Lower lobe of right lung (tissue), 2 donors: ENCODE results near the gene CEBPB. TPM values are rescaled to one million over a fixed set of nuclear protein-coding genes. Genes with fewer than 3 reads are reported as not detected.

Source experiments
- ATAC-seq, 2 donors: fragments of 200-7000 bp; cut with Tn5 transposase; one replicate each; pipeline ENCODE4 v1.9.1; 2020 to 2022; ENCODE audit warnings: mild to moderate bottlenecking in 2 of 2, moderate library complexity in 2 of 2
- DNase-seq: peaks from one replicate; pipeline ENCODE4 v3.0.0-alpha.2; 2020
- H3K27ac ChIP-seq: fragments of 200-600 bp; one replicate; pipeline ENCODE4 v1.8.0; 2022
- H3K27me3 ChIP-seq: fragments of 200-600 bp; one replicate; pipeline ENCODE4 v1.8.0; 2022; ENCODE audit warnings: low read depth
- H3K36me3 ChIP-seq: fragments of 200-600 bp; one replicate; pipeline ENCODE4 v1.8.0; 2022; ENCODE audit warnings: mild to moderate bottlenecking
- H3K4me1 ChIP-seq: fragments of 200-600 bp; one replicate; pipeline ENCODE4 v1.8.0; 2022
- H3K4me3 ChIP-seq: fragments of 200-600 bp; one replicate; pipeline ENCODE4 v1.8.0; 2022; ENCODE audit warnings: mild to moderate bottlenecking
- H3K9me3 ChIP-seq: fragments of 200-600 bp; one replicate; pipeline ENCODE4 v1.8.0; 2022
- intact Hi-C: fragments of 100-400 bp; cut with DNase I; formaldehyde crosslinking; loops from one replicate; pipeline ENCODE4 v1.11.0; 2022
- total RNA-seq: library from RNA; stranded (reverse); fragmentation: NEBNext Ultra II Directional; extraction: Animal tissue kit (Norgen Biotek cat#: 25700); gene quantifications from one replicate; pipeline ENCODE4 v1.2.1, GENCODE V29; 2021
- TF ChIP-seq, protein P1 (sequence below): fragments of 200-600 bp; IDR thresholded peaks from one replicate; pipeline ENCODE4 v1.8.0; 2022; ENCODE audit warnings: antibody characterized with exemption, mild to moderate bottlenecking
- donor health status: DM: no; HTN: yes; CAD: no; lungs with severe emphysema.

CEBPB gene
- total RNA-seq, 1 donor from 2014 or later: 326 TPM

DNA sequence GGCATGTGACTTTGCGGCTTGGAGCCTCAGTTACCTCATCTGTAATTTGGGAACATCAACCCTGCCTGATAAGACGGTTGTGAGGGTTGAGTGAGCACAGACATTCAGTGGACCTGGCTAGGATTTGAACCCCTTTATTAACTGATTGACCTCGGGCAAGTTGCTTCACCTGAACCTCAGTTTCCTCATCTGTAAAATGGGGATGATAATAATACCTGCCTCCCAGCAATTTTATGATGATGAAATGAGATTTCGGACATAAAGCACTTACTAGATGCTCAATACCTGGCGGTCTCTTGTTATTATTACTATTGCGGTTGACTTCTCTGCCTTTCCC lies 51.5 kb downstream of the CEBPB start:
- Histone ChIP-seq H3K9me3 (no peaks in the 10 kb centered on the region), H3K27me3 (no peaks in the 10 kb centered on the region), H3K36me3 (no peaks in the 10 kb centered on the region), H3K27ac (no peak overlapping the region), H3K4me1 (no peaks in the 10 kb centered on the region), H3K4me3 (no peak overlapping the region)
- TF ChIP-seq, protein P1, sequence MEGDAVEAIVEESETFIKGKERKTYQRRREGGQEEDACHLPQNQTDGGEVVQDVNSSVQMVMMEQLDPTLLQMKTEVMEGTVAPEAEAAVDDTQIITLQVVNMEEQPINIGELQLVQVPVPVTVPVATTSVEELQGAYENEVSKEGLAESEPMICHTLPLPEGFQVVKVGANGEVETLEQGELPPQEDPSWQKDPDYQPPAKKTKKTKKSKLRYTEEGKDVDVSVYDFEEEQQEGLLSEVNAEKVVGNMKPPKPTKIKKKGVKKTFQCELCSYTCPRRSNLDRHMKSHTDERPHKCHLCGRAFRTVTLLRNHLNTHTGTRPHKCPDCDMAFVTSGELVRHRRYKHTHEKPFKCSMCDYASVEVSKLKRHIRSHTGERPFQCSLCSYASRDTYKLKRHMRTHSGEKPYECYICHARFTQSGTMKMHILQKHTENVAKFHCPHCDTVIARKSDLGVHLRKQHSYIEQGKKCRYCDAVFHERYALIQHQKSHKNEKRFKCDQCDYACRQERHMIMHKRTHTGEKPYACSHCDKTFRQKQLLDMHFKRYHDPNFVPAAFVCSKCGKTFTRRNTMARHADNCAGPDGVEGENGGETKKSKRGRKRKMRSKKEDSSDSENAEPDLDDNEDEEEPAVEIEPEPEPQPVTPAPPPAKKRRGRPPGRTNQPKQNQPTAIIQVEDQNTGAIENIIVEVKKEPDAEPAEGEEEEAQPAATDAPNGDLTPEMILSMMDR: no peak
- intact Hi-C loops: no loop called here
- ATAC-seq (no peak), DNase-seq (no peak)

Other genes starting within 250 kb of the CEBPB start
- gene SNAI1, start 207.8 kb upstream of the CEBPB start, total RNA-seq: 1.9 TPM
- 83.4 TPM for gene UBE2V1, start 77.7 kb upstream of the CEBPB start, total RNA-seq
- gene PEDS1, start 37.1 kb upstream of the CEBPB start, total RNA-seq: 27.8 TPM